LNCaP clone FGC (cell line): ENCODE measurements around the gene FUZ.

Experiments
- DNase-seq: peaks from one replicate; pipeline ENCODE4 v3.0.0-alpha.2; 2011; ENCODE audit warnings: low read depth
- H3K4me3 ChIP-seq: 2 replicates; pipeline ENCODE4 v1.5.1; 2011; ENCODE audit warnings: mild to moderate bottlenecking, low read depth, low read length, control low read depth
- CTCF ChIP-seq: IDR thresholded peaks from 2 replicates; pipeline ENCODE4 v1.5.1; 2012; ENCODE audit warnings: mild to moderate bottlenecking; ENCODE audit not compliant: control insufficient read depth, insufficient read depth; ENCODE audit errors: extremely low read depth

The FUZ gene

GRCh38 chr19:49790866-49791265, 22.2 kb downstream of the FUZ start:
- no peak for TF ChIP-seq CTCF
- DNase-seq: no peak
- no peak overlapping the region for H3K4me3 ChIP-seq

- no peak overlapping the region for H3K4me3 ChIP-seq
- DNase-seq: no peak
- TF ChIP-seq CTCF: no peak
These were observed 24.2 kb downstream of the FUZ start for GRCh38 chr19:49788857-49789256.

- no peak for DNase-seq
- TF ChIP-seq CTCF: no peak
- H3K4me3 ChIP-seq: no peak overlapping the region
These were observed 25.3 kb downstream of the FUZ start for GRCh38 chr19:49787746-49788145.

- DNase-seq: no peak
- no peak for TF ChIP-seq CTCF
- H3K4me3 ChIP-seq: no peak overlapping the region
These were observed 26.7 kb downstream of the FUZ start for GRCh38 chr19:49786376-49786820.

DNA sequence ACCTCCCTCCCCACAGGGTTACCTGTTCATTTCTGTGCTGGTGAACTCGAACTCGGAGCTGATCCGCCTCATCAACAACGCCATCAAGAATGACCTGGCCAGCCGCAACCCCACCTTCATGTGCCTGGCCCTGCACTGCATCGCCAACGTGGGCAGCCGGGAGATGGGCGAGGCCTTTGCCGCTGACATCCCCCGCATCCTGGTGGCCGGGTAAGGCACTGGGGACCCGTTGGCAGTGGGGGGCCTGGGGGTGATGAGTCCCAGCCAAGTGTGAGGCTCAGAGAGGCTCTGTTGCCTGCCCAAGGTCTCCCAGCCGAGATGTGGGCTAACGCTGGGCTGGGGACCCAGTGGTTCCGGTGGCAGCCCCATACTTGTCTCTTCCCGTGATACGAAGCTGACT, 30.6 kb downstream of the FUZ start:
- no peak overlapping the region for H3K4me3 ChIP-seq
- no peak for DNase-seq
- no peak for TF ChIP-seq CTCF

- DNase-seq: no peak
- no peak overlapping the region for H3K4me3 ChIP-seq
- TF ChIP-seq CTCF: no peak
These were observed 31.7 kb downstream of the FUZ start for GRCh38 chr19:49781394-49781793.

DNA sequence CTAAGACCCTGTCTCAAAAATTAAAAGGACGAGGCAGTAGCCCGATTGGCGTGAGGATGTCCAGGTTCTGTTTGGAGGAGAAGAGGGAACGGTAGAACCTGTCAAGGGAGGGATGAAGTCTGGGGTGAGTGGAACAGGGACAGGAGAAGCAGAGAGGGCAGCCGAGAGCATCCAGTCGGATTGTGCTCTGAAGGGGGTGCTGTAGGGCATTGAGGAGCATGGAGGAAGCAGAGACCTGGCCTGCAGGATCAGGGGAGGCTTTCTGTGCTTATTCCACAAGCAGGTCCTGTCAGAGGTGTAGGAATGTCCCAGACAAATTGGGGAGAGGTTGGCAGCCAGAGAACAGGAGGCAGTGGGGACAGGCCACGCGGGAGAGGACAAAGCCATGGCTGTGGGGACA, 32.2 kb downstream of the FUZ start:
- H3K4me3 ChIP-seq: no peak overlapping the region
- TF ChIP-seq CTCF: no peak
- DNase-seq: no peak
